Activated CD4-positive, alpha-beta T cell treated with anti-CD3 and anti-CD28 coated beads, Interleukin-2, amount 10 ng/mL, durations not matched to agents 7 days and 5 days (primary cell): Measurements from ENCODE around the gene ZW10. TPM values are rescaled to one million over a fixed set of nuclear protein-coding genes. Genes with fewer than 3 reads are reported as not detected.
"Not testable (repeated sequence)": the region's sequence is repeated elsewhere in the genome, so short reads cannot be mapped to it uniquely, and the experiment has no call there.

Experiments
- CTCF ChIA-PET: fragments of 350-600 bp; sonication (Branson Sonifier 250); formaldehyde crosslinking; loops from one replicate; lab custom pipeline; 2021; ENCODE audit warnings: antibody characterized with exemption; lab: Charles Lee
- POLR2A ChIA-PET: fragments of 350-600 bp; sonication (Branson Sonifier 250); formaldehyde crosslinking; loops from one replicate; lab custom pipeline; 2021; ENCODE audit warnings: antibody characterized with exemption; lab: Charles Lee
- DNase-seq: peaks from one replicate; pipeline ENCODE4 v3.0.0-alpha.2; 2020
- H3K27ac Mint-ChIP-seq: one replicate; pipeline ENCODE4 v1.8.0; 2021; ENCODE audit warnings: mild to moderate bottlenecking, moderate library complexity, mixed read lengths
- H3K27me3 Mint-ChIP-seq: one replicate; pipeline ENCODE4 v1.8.0; 2021; ENCODE audit warnings: mixed read lengths
- H3K36me3 Mint-ChIP-seq: one replicate; pipeline ENCODE4 v1.8.0; 2021; ENCODE audit warnings: low read depth, mixed read lengths
- H3K4me1 Mint-ChIP-seq: one replicate; pipeline ENCODE4 v1.8.0; 2021; ENCODE audit warnings: mixed read lengths
- H3K4me3 Mint-ChIP-seq: one replicate; pipeline ENCODE4 v1.8.0; 2021; ENCODE audit warnings: mild to moderate bottlenecking, moderate library complexity, mixed read lengths
- H3K9me3 Mint-ChIP-seq: one replicate; pipeline ENCODE4 v1.8.0; 2021; ENCODE audit warnings: mixed read lengths
- total RNA-seq, 2 experiments: library from RNA; stranded (reverse); gene quantifications; one replicate each; pipeline ENCODE4 v1.2.3, GENCODE V29; 2021

The ZW10 gene
- total RNA-seq: 10 to 100 TPM; 19.9 to 20.8 TPM

- Mint-ChIP-seq H3K27ac (peak within 1 kb of the TSS; percentile 97), H3K27me3 (peaks cover 8% of the 10 kb centered on the region), H3K36me3 (peaks cover 9% of the 10 kb centered on the region), H3K4me3 (peak within 1 kb of the TSS; percentile 99), H3K9me3 (no peaks in the 10 kb centered on the region), H3K4me1 (peaks cover 31% of the 10 kb centered on the region)
- POLR2A ChIA-PET: interaction anchor here (1.0 kb wide), 1 partner anchor 15 kb away, joined by 5 read pairs; no protein-coding TSS in a partner anchor
- CTCF ChIA-PET: interaction anchor here (0.9 to 1.5 kb wide), 6 partner anchors 14 to 186 kb away, joined by 3 to 11 read pairs (median 4); no protein-coding TSS in a partner anchor
- peak; percentile 94 for DNase-seq
Observed at GRCh38 chr11:113773416-113774173, at the start of gene ZW10. Gene ZW10, minus strand, starts transcription at chr11:113773692. Its CDS starts 26 bp downstream, at chr11:113773666.

- ChIA-PET CTCF (interaction anchor here (1.1 to 1.5 kb wide), 2 partner anchors 21 to 23 kb away, joined by 3 read pairs; no protein-coding TSS in a partner anchor), POLR2A (no interaction called here)
- no peak for DNase-seq
- H3K36me3 Mint-ChIP-seq: peaks cover 32% of the 10 kb centered on the region
- no peaks in the 10 kb centered on the region for H3K4me1 Mint-ChIP-seq
- no peaks in the 10 kb centered on the region for H3K27me3 Mint-ChIP-seq
- no peaks in the 10 kb centered on the region for H3K9me3 Mint-ChIP-seq
- no peak overlapping the region for H3K27ac Mint-ChIP-seq
- no peak overlapping the region for H3K4me3 Mint-ChIP-seq
Observed at GRCh38 chr11:113818426-113818825, 44.9 kb upstream of the ZW10 start.

- Mint-ChIP-seq H3K4me3 (no peak overlapping the region), H3K27me3 (no peaks in the 10 kb centered on the region), H3K9me3 (no peaks in the 10 kb centered on the region), H3K27ac (no peak overlapping the region), H3K4me1 (no peaks in the 10 kb centered on the region), H3K36me3 (peaks cover 32% of the 10 kb centered on the region)
- no peak for DNase-seq
- POLR2A ChIA-PET: no interaction called here
- CTCF ChIA-PET: interaction anchor here (0.7 to 1.5 kb wide), 3 partner anchors 22 to 51 kb away, joined by 3 read pairs; no protein-coding TSS in a partner anchor
Observed at GRCh38 chr11:113817626-113818025, 44.1 kb upstream of the ZW10 start.

- ChIA-PET CTCF (interaction anchor here (0.7 to 1.5 kb wide), 3 partner anchors 22 to 52 kb away, joined by 3 read pairs; no protein-coding TSS in a partner anchor), POLR2A (no interaction called here)
- Mint-ChIP-seq H3K4me1 (no peaks in the 10 kb centered on the region), H3K27me3 (no peaks in the 10 kb centered on the region), H3K36me3 (peaks cover 31% of the 10 kb centered on the region), H3K27ac (no peak overlapping the region), H3K9me3 (no peaks in the 10 kb centered on the region), H3K4me3 (no peak overlapping the region)
- no peak for DNase-seq
Observed at GRCh38 chr11:113817162-113817561, 43.7 kb upstream of the ZW10 start.

GRCh38 chr11:113814181-113814580, 40.7 kb upstream of the ZW10 start:
- CTCF ChIA-PET: interaction anchor here (0.7 kb wide), 1 partner anchor 136 kb away, joined by 3 read pairs; no protein-coding TSS in a partner anchor
- Mint-ChIP-seq H3K4me3 (no peak overlapping the region), H3K27ac (peak overlapping the region; percentile 9)

GRCh38 chr11:113808931-113809330, 35.4 kb upstream of the ZW10 start:
- POLR2A ChIA-PET: no interaction called here
- H3K4me1 Mint-ChIP-seq: no peaks in the 10 kb centered on the region
- no peaks in the 10 kb centered on the region for H3K9me3 Mint-ChIP-seq
- no peaks in the 10 kb centered on the region for H3K27me3 Mint-ChIP-seq
- H3K27ac Mint-ChIP-seq: no peak overlapping the region
- no peak overlapping the region for H3K4me3 Mint-ChIP-seq
- H3K36me3 Mint-ChIP-seq: peaks cover 30% of the 10 kb centered on the region
- DNase-seq: no peak
- CTCF ChIA-PET: no interaction called here

More at GRCh38 chr11:113814181-113814580, 40.7 kb upstream of the ZW10 start:
- POLR2A ChIA-PET: no interaction called here
- DNase-seq: no peak
- Mint-ChIP-seq H3K4me1 (no peaks in the 10 kb centered on the region), H3K9me3 (no peaks in the 10 kb centered on the region), H3K27me3 (no peaks in the 10 kb centered on the region), H3K36me3 (peaks cover 23% of the 10 kb centered on the region)

GRCh38 chr11:113806406-113806805, 32.9 kb upstream of the ZW10 start:
- no peaks in the 10 kb centered on the region for H3K4me1 Mint-ChIP-seq
- ChIA-PET POLR2A (interaction anchor here (0.6 kb wide), 1 partner anchor 10 kb away, joined by 4 read pairs; no protein-coding TSS in a partner anchor), CTCF (interaction anchor here (1.6 kb wide), 1 partner anchor 10 kb away, joined by 3 read pairs; no protein-coding TSS in a partner anchor)
- H3K36me3 Mint-ChIP-seq: peaks cover 35% of the 10 kb centered on the region
- H3K9me3 Mint-ChIP-seq: no peaks in the 10 kb centered on the region
- no peak overlapping the region for H3K27ac Mint-ChIP-seq
- no peaks in the 10 kb centered on the region for H3K27me3 Mint-ChIP-seq
- no peak overlapping the region for H3K4me3 Mint-ChIP-seq
- peak; percentile 39 for DNase-seq

- no peaks in the 10 kb centered on the region for H3K4me1 Mint-ChIP-seq
- no peaks in the 10 kb centered on the region for H3K27me3 Mint-ChIP-seq
- DNase-seq: no peak
- ChIA-PET POLR2A (no interaction called here), CTCF (interaction anchor here (1.6 kb wide), 1 partner anchor 9 kb away, joined by 3 read pairs; no protein-coding TSS in a partner anchor)
- H3K36me3 Mint-ChIP-seq: peaks cover 42% of the 10 kb centered on the region
- no peak overlapping the region for H3K27ac Mint-ChIP-seq
- no peak overlapping the region for H3K4me3 Mint-ChIP-seq
- H3K9me3 Mint-ChIP-seq: no peaks in the 10 kb centered on the region
Observed at GRCh38 chr11:113805640-113806039, 32.1 kb upstream of the ZW10 start.

- POLR2A ChIA-PET: no interaction called here
Observed at GRCh38 chr11:113802621-113803020, 29.1 kb upstream of the ZW10 start.

GRCh38 chr11:113796663-113797259, 23.3 kb upstream of the ZW10 start:
- Mint-ChIP-seq H3K27ac (no peak overlapping the region), H3K27me3 (no peaks in the 10 kb centered on the region), H3K36me3 (peaks cover 24% of the 10 kb centered on the region), H3K9me3 (no peaks in the 10 kb centered on the region), H3K4me1 (no peaks in the 10 kb centered on the region), H3K4me3 (no peak overlapping the region)
- POLR2A ChIA-PET: interaction anchor here (0.6 kb wide), 2 partner anchors 10 to 465 kb away, joined by 3 to 4 read pairs; no protein-coding TSS in a partner anchor
- CTCF ChIA-PET: interaction anchor here (0.7 to 1.7 kb wide), 7 partner anchors 8 to 116 kb away, joined by 3 to 5 read pairs (median 3); partner anchors contain the start of gene ZW10
- DNase-seq: peak; percentile 28

More at GRCh38 chr11:113802621-113803020, 29.1 kb upstream of the ZW10 start:
- H3K36me3 Mint-ChIP-seq: peaks cover 44% of the 10 kb centered on the region
- H3K27ac Mint-ChIP-seq: no peak overlapping the region
- H3K4me3 Mint-ChIP-seq: no peak overlapping the region
- no peaks in the 10 kb centered on the region for H3K9me3 Mint-ChIP-seq
- DNase-seq: no peak
- H3K27me3 Mint-ChIP-seq: no peaks in the 10 kb centered on the region
- no peaks in the 10 kb centered on the region for H3K4me1 Mint-ChIP-seq
- CTCF ChIA-PET: no interaction called here

- H3K4me3 Mint-ChIP-seq: no peak overlapping the region
- no peaks in the 10 kb centered on the region for H3K4me1 Mint-ChIP-seq
- no peak overlapping the region for H3K27ac Mint-ChIP-seq
- no peaks in the 10 kb centered on the region for H3K27me3 Mint-ChIP-seq
- no peaks in the 10 kb centered on the region for H3K36me3 Mint-ChIP-seq
- CTCF ChIA-PET: no interaction called here
- POLR2A ChIA-PET: no interaction called here
- no peak for DNase-seq
- no peaks in the 10 kb centered on the region for H3K9me3 Mint-ChIP-seq
Observed at GRCh38 chr11:113789675-113790320, 16.3 kb upstream of the ZW10 start.

- POLR2A ChIA-PET, DNase-seq, H3K9me3 Mint-ChIP-seq, H3K4me1 Mint-ChIP-seq, H3K27me3 Mint-ChIP-seq, H3K27ac Mint-ChIP-seq, H3K36me3 Mint-ChIP-seq, H3K4me3 Mint-ChIP-seq: not testable (repeated sequence)
- CTCF ChIA-PET: interaction anchor here (0.9 kb wide), 1 partner anchor 34 kb away, joined by 4 read pairs; no protein-coding TSS in a partner anchor
Observed at GRCh38 chr11:113789016-113789415, 15.5 kb upstream of the ZW10 start.
